B cell (primary cell): ENCODE results near the gene TMCC3. TPM values are rescaled to one million over a fixed set of nuclear protein-coding genes. Genes with fewer than 3 reads are reported as not detected.

Experiments
- ATAC-seq: fragments of 200-7000 bp; cut with Tn5 transposase; one replicate; pipeline ENCODE4 v1.10.0; 2021; ENCODE audit warnings: low read depth, mild to moderate bottlenecking, moderate number of reproducible peaks, moderate library complexity
- CTCF ChIA-PET: fragments of 350-600 bp; sonication (Branson Sonifier 250); formaldehyde crosslinking; loops from one replicate; lab custom pipeline; 2021; ENCODE audit warnings: antibody characterized with exemption, inconsistent platforms; lab: Charles Lee
- POLR2A ChIA-PET: fragments of 350-600 bp; sonication (Branson Sonifier 250); formaldehyde crosslinking; loops from one replicate; lab custom pipeline; 2021; ENCODE audit warnings: antibody characterized with exemption; lab: Charles Lee
- DNase-seq: peaks from one replicate; pipeline ENCODE4 v3.0.0; 2013
- H2AFZ ChIP-seq: 2 replicates; pipeline ENCODE4 v1.6.1; 2012; ENCODE audit warnings: mild to moderate bottlenecking, low read depth, low read length; ENCODE audit not compliant: insufficient read depth, poor library complexity, severe bottlenecking
- H3K27ac ChIP-seq, 2 donors: 1 replicate in 1 of 2; 2 replicates in 1 of 2; pipeline ENCODE4 v1.5.1; 2012 to 2013; ENCODE audit warnings: low read length in 2 of 2, mild to moderate bottlenecking in 2 of 2, moderate library complexity in 1 of 2
- H3K27me3 ChIP-seq, 4 experiments: fragments of 200-600 bp in 1 of 4; sonication (generic) in 1 of 4; replicated peaks in 1 of 4; 1 replicate in 2 of 4; 2 replicates in 2 of 4; pipeline versions ENCODE4 v1.6.1 to v1.7.0; 2013 to 2016; ENCODE audit warnings: low read length in 3 of 4, mild to moderate bottlenecking in 2 of 4, mixed read lengths in 1 of 4, moderate library complexity in 1 of 4; ENCODE audit not compliant: insufficient read depth in 4 of 4, control insufficient read depth in 3 of 4; ENCODE audit errors: control extremely low read depth in 1 of 4
- H3K36me3 ChIP-seq, 2 experiments: replicated peaks in 1 of 2; 1 replicate in 1 of 2; 2 replicates in 1 of 2; pipeline versions ENCODE4 v1.6.1 to v1.7.1; 2013; ENCODE audit warnings: low read length in 1 of 2; ENCODE audit not compliant: insufficient read depth in 2 of 2, control insufficient read depth in 1 of 2; ENCODE audit errors: control extremely low read depth in 1 of 2, extremely low read depth in 1 of 2
- H3K4me1 ChIP-seq, 2 donors: fragments of 200-600 bp in 1 of 2; sonication (generic) in 1 of 2; 1 replicate in 1 of 2; 2 replicates in 1 of 2; pipeline versions ENCODE4 v1.5.1 to v1.6.1; 2013 to 2017; ENCODE audit warnings: low read length in 2 of 2; ENCODE audit not compliant: control insufficient read depth in 2 of 2, insufficient read depth in 2 of 2
- H3K4me2 ChIP-seq: replicated peaks from 2 replicates; pipeline ENCODE3; 2012; ENCODE audit warnings: mild to moderate bottlenecking, low read depth, low read length; ENCODE audit not compliant: poor library complexity, severe bottlenecking
- H3K4me3 ChIP-seq, 5 experiments: fragments of 200-600 bp in 1 of 5; sonication (generic) in 1 of 5; 1 replicate in 3 of 5; 2 replicates in 2 of 5; pipeline versions ENCODE4 v1.5.1 to v1.7.0; 2011 to 2016; ENCODE audit warnings: low read length in 4 of 5, mild to moderate bottlenecking in 4 of 5, low read depth in 2 of 5, control low read depth in 1 of 5, moderate library complexity in 1 of 5; ENCODE audit not compliant: insufficient read depth in 1 of 5; ENCODE audit errors: control extremely low read depth in 1 of 5, extremely low read depth in 1 of 5
- H3K79me2 ChIP-seq: fragments of 200-600 bp; sonication (generic); one replicate; pipeline ENCODE4 v1.6.0; 2016; ENCODE audit warnings: low read length; ENCODE audit not compliant: control insufficient read depth, insufficient read depth
- H3K9ac ChIP-seq: fragments of 200-600 bp; sonication (generic); 2 replicates; pipeline ENCODE4 v1.6.1; 2017; ENCODE audit warnings: mild to moderate bottlenecking, low read length, moderate library complexity
- H3K9me3 ChIP-seq, 3 donors: one replicate each; pipeline versions ENCODE4 v1.6.1 to v1.7.1; 2013; ENCODE audit warnings: low read length in 2 of 3; ENCODE audit not compliant: control insufficient read depth in 2 of 3, insufficient read depth in 1 of 3; ENCODE audit errors: control extremely low read depth in 1 of 3
- H4K20me1 ChIP-seq: 2 replicates; pipeline ENCODE4 v1.6.0; 2012; ENCODE audit warnings: mild to moderate bottlenecking, low read length; ENCODE audit not compliant: insufficient read depth, control insufficient read depth, poor library complexity, severe bottlenecking
- H3K27ac Mint-ChIP-seq: one replicate; pipeline ENCODE4 v1.8.0; 2021; ENCODE audit warnings: mixed read lengths
- H3K27me3 Mint-ChIP-seq: one replicate; pipeline ENCODE4 v1.8.0; 2021; ENCODE audit warnings: mixed read lengths
- H3K4me1 Mint-ChIP-seq: one replicate; pipeline ENCODE4 v1.8.0; 2021; ENCODE audit warnings: mixed read lengths
- H3K4me3 Mint-ChIP-seq: one replicate; pipeline ENCODE4 v1.8.0; 2021; ENCODE audit warnings: mixed read lengths
- H3K9me3 Mint-ChIP-seq: one replicate; pipeline ENCODE4 v1.8.0; 2022; ENCODE audit warnings: mixed read lengths; ENCODE audit not compliant: insufficient read depth
- CTCF ChIP-seq: fragments of 200-600 bp; IDR thresholded peaks from one replicate; pipeline ENCODE4 v1.8.0; 2022; ENCODE audit warnings: antibody characterized with exemption, mild to moderate bottlenecking
- EZH2 ChIP-seq: IDR thresholded peaks from 2 replicates; pipeline ENCODE4 v1.6.1; 2012; ENCODE audit warnings: borderline replicate concordance, low read depth, mild to moderate bottlenecking, moderate library complexity, low read length; ENCODE audit not compliant: insufficient read depth, poor library complexity, severe bottlenecking
- WGBS: methylation state at CpG from one replicate; pipeline ENCODE4 v1.1.5; 2013; ENCODE audit warnings: missing lambda C conversion rate; ENCODE audit not compliant: insufficient coverage; 5-methylcytosine and 5-hydroxymethylcytosine counted together
- intact Hi-C: fragments of 100-400 bp; cut with micrococcal nuclease; formaldehyde crosslinking; loops from one replicate; pipeline ENCODE4 v1.10.0; 2022
- polyA plus RNA-seq: library from polyadenylated mRNA; depleted of rRNA; stranded (reverse); fragments of >200 nt; gene quantifications from 2 replicates; pipeline ENCODE4 v1.2.3, GENCODE V29; 2012
- total RNA-seq, 2 donors: library from RNA; stranded (reverse); fragments of 120-200 nt in 1 of 2; gene quantifications; 1 replicate in 1 of 2; 2 replicates in 1 of 2; pipeline versions ENCODE4 v1.2.3 to v1.2.4, GENCODE V29; 2013 to 2022

Gene TMCC3
- total and polyA plus RNA-seq, 2 donors (not counting 1 experiment from before 2014, with no cell fraction given): 4.5 to 8.8 TPM

- H3K4me1 Mint-ChIP-seq: peaks cover 38% of the 10 kb centered on the region
- ChIA-PET CTCF (no interaction called here), POLR2A (interaction anchor here (0.6 kb wide), 1 partner anchor 1807 kb away, joined by 6 read pairs; no protein-coding TSS in a partner anchor)
- no CpG with 5 or more reads among the region's 1 CpG for WGBS
- H3K4me3 Mint-ChIP-seq: no peak overlapping the region
- H3K27me3 Mint-ChIP-seq: no peaks in the 10 kb centered on the region
- H3K4me3 ChIP-seq: no peak overlapping the region
- peaks cover 6 to 13% of the 10 kb centered on the region in 2 donors for H3K4me1 ChIP-seq
- ATAC-seq: no peak
- no peak overlapping the region for H2AFZ ChIP-seq
- no peak overlapping the region for H3K9ac ChIP-seq
- peaks cover 5% of the 10 kb centered on the region for H3K9me3 Mint-ChIP-seq
- H3K27ac Mint-ChIP-seq: no peak overlapping the region
- no peaks in the 10 kb centered on the region for H3K9me3 ChIP-seq
- no peak overlapping the region for H3K27ac ChIP-seq
- peaks cover 29% of the 10 kb centered on the region for H4K20me1 ChIP-seq
- TF ChIP-seq CTCF: no peak
- peaks cover 35% of the 10 kb centered on the region for H3K79me2 ChIP-seq
- DNase-seq: no peak
- no peak overlapping the region for H3K4me2 ChIP-seq
- H3K27me3 ChIP-seq: no peaks in the 10 kb centered on the region
- intact Hi-C loops: no loop called here
- H3K36me3 ChIP-seq: peaks cover 0 to 4% of the 10 kb centered on the region in 2 experiments
These were observed 49.4 kb upstream of the TMCC3 start for GRCh38 chr12:94699801-94700200.

GRCh38 chr12:94698578-94698977 lies 48.2 kb upstream of the TMCC3 start:
- Mint-ChIP-seq H3K4me1 (peaks cover 30% of the 10 kb centered on the region), H3K27me3 (no peaks in the 10 kb centered on the region), H3K27ac (no peak overlapping the region), H3K9me3 (peaks cover 5% of the 10 kb centered on the region), H3K4me3 (no peak overlapping the region)
- Histone ChIP-seq H2AFZ (no peak overlapping the region), H3K9ac (no peak overlapping the region), H3K27ac (no peak overlapping the region), H3K4me3 (no peak overlapping the region), H3K4me1 (peaks cover 0 to 10% of the 10 kb centered on the region in 2 donors), H3K9me3 (no peaks in the 10 kb centered on the region), H3K4me2 (no peak overlapping the region), H3K79me2 (peaks cover 34% of the 10 kb centered on the region), H3K36me3 (peaks cover 0 to 4% of the 10 kb centered on the region in 2 experiments), H4K20me1 (peaks cover 37% of the 10 kb centered on the region), H3K27me3 (no peaks in the 10 kb centered on the region)
- ChIA-PET POLR2A (no interaction called here), CTCF (interaction anchor here (1.5 kb wide), 1 partner anchor 9 kb away, joined by 3 read pairs; no protein-coding TSS in a partner anchor)
- 100% methylated on average over 1 of the region's 3 CpGs for WGBS
- intact Hi-C loops: no loop called here
- no peak for ATAC-seq
- TF ChIP-seq EZH2 (no peak), CTCF (no peak)
- no peak for DNase-seq
